Activated CD4-positive, alpha-beta T cell treated with anti-CD3 and anti-CD28 coated beads, Interleukin-2, amount 10 ng/mL, durations not matched to agents 7 days and 5 days (primary cell): Measurements from ENCODE around the gene SLC39A11. TPM values are rescaled to one million over a fixed set of nuclear protein-coding genes. Genes with fewer than 3 reads are reported as not detected.
"Not testable (repeated sequence)": the region's sequence is repeated elsewhere in the genome, so short reads cannot be mapped to it uniquely, and the experiment has no call there.

Source experiments
- CTCF ChIA-PET: fragments of 350-600 bp; sonication (Branson Sonifier 250); formaldehyde crosslinking; loops from one replicate; lab custom pipeline; 2021; ENCODE audit warnings: antibody characterized with exemption; lab: Charles Lee
- POLR2A ChIA-PET: fragments of 350-600 bp; sonication (Branson Sonifier 250); formaldehyde crosslinking; loops from one replicate; lab custom pipeline; 2021; ENCODE audit warnings: antibody characterized with exemption; lab: Charles Lee
- DNase-seq: peaks from one replicate; pipeline ENCODE4 v3.0.0-alpha.2; 2020
- H3K27ac Mint-ChIP-seq: one replicate; pipeline ENCODE4 v1.8.0; 2021; ENCODE audit warnings: mild to moderate bottlenecking, moderate library complexity, mixed read lengths
- H3K27me3 Mint-ChIP-seq: one replicate; pipeline ENCODE4 v1.8.0; 2021; ENCODE audit warnings: mixed read lengths
- H3K36me3 Mint-ChIP-seq: one replicate; pipeline ENCODE4 v1.8.0; 2021; ENCODE audit warnings: low read depth, mixed read lengths
- H3K4me1 Mint-ChIP-seq: one replicate; pipeline ENCODE4 v1.8.0; 2021; ENCODE audit warnings: mixed read lengths
- H3K4me3 Mint-ChIP-seq: one replicate; pipeline ENCODE4 v1.8.0; 2021; ENCODE audit warnings: mild to moderate bottlenecking, moderate library complexity, mixed read lengths
- H3K9me3 Mint-ChIP-seq: one replicate; pipeline ENCODE4 v1.8.0; 2021; ENCODE audit warnings: mixed read lengths
- total RNA-seq, 2 experiments: library from RNA; stranded (reverse); gene quantifications; one replicate each; pipeline ENCODE4 v1.2.3, GENCODE V29; 2021

The SLC39A11 gene
- total RNA-seq, 2 experiments from 2014 or later = 19.5 to 23.4 TPM

GRCh38 chr17:73003487-73003886 lies 89.0 kb downstream of the SLC39A11 start:
- POLR2A ChIA-PET = no interaction called here
- Mint-ChIP-seq H3K27ac (no peak overlapping the region), H3K36me3 (no peaks in the 10 kb centered on the region), H3K4me3 (no peak overlapping the region), H3K4me1 (no peaks in the 10 kb centered on the region), H3K27me3 (no peaks in the 10 kb centered on the region), H3K9me3 (no peaks in the 10 kb centered on the region)
- DNase-seq = no peak
- CTCF ChIA-PET = no interaction called here

GRCh38 chr17:73000832-73001231 lies 91.7 kb downstream of the SLC39A11 start:
- ChIA-PET CTCF (interaction anchor here (1.2 kb wide), 1 partner anchor 15 kb away, joined by 3 read pairs; no protein-coding TSS in a partner anchor), POLR2A (no interaction called here)
- peaks cover under 1% of the 10 kb centered on the region for H3K36me3 Mint-ChIP-seq
- no peak overlapping the region for H3K4me3 Mint-ChIP-seq
- H3K27me3 Mint-ChIP-seq = no peaks in the 10 kb centered on the region
- no peak overlapping the region for H3K27ac Mint-ChIP-seq
- peaks cover 12% of the 10 kb centered on the region for H3K9me3 Mint-ChIP-seq
- no peaks in the 10 kb centered on the region for H3K4me1 Mint-ChIP-seq
- DNase-seq = no peak

GRCh38 chr17:72999474-72999873 lies 93.0 kb downstream of the SLC39A11 start:
- peaks cover 15% of the 10 kb centered on the region for H3K9me3 Mint-ChIP-seq
- H3K4me1 Mint-ChIP-seq, H3K27me3 Mint-ChIP-seq, POLR2A ChIA-PET, H3K36me3 Mint-ChIP-seq, H3K4me3 Mint-ChIP-seq, H3K27ac Mint-ChIP-seq, DNase-seq, CTCF ChIA-PET: not testable (repeated sequence)

DNA sequence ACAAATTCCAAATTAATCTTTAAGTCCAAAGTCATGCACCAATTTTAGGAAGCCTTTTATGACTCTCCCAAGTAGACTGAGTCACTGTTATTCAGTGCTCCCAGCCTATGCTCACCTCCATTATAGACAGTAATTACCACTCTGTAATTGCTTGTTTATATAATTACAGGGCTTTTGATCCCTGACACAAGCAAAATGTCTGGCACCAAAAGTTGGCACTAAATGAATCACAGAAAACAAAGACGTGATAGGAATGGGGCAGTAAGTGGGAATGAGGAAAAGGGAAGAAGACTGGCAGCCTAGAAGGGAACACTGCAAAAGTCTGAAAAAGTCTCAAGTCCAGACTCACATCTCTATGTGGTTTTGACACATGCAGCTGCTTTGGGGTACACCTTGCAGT lies 94.1 kb downstream of the SLC39A11 start:
- peaks cover 15% of the 10 kb centered on the region for H3K9me3 Mint-ChIP-seq
- ChIA-PET CTCF (no interaction called here), POLR2A (no interaction called here)
- H3K4me3 Mint-ChIP-seq = no peak overlapping the region
- no peaks in the 10 kb centered on the region for H3K4me1 Mint-ChIP-seq
- no peak for DNase-seq
- H3K27ac Mint-ChIP-seq = no peak overlapping the region
- no peaks in the 10 kb centered on the region for H3K27me3 Mint-ChIP-seq
- H3K36me3 Mint-ChIP-seq = peaks cover 4% of the 10 kb centered on the region

DNA sequence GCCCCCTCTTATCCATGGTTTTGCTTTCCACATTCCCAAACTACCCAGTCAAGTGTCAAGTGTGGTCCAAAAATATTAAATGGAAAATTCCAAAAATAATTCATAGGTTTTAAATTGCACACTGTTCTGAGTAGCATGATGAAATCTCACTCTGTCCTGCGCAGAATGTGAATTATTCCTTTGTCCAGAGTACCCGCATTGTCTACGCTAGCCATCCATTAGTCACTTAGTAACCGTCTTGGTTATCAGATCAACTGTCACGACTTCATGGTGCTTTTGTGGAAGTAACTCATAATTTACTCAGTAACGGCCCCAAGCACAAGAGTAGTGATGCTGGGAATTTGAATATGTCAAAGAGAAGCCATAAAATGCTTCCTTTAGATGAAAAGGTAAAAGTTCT lies 94.9 kb downstream of the SLC39A11 start:
- Mint-ChIP-seq H3K4me3 (no peak overlapping the region), H3K27ac (no peak overlapping the region), H3K9me3 (peaks cover 15% of the 10 kb centered on the region), H3K27me3 (no peaks in the 10 kb centered on the region), H3K36me3 (peaks cover 4% of the 10 kb centered on the region), H3K4me1 (peaks cover 3% of the 10 kb centered on the region)
- ChIA-PET POLR2A (no interaction called here), CTCF (no interaction called here)
- no peak for DNase-seq

DNA sequence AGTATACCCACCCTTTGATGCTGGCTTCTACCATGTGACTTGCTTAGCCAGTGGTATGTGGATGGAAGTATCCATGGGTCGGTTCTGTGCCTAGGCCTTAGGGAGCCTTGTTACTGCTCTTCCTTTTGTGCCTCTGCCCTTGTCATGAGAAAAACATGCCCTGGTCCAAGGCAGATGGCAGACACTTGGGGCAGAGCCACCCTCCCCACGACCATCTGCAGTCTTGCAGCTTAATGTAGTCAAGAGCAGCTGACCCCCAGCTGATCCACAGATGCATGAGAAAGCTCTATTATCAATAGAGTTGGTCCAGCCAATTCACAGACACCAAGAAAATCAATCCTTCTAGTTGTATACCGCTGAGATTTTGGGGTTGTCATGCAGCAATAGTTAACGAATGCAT lies 95.7 kb downstream of the SLC39A11 start:
- Mint-ChIP-seq H3K36me3 (peaks cover 4% of the 10 kb centered on the region), H3K4me3 (no peak overlapping the region), H3K27me3 (no peaks in the 10 kb centered on the region), H3K9me3 (peaks cover 15% of the 10 kb centered on the region), H3K4me1 (peaks cover 3% of the 10 kb centered on the region), H3K27ac (no peak overlapping the region)
- POLR2A ChIA-PET = no interaction called here
- CTCF ChIA-PET = interaction anchor here (0.6 kb wide), 1 partner anchor 22 kb away, joined by 4 read pairs; no protein-coding TSS in a partner anchor
- DNase-seq = no peak

DNA sequence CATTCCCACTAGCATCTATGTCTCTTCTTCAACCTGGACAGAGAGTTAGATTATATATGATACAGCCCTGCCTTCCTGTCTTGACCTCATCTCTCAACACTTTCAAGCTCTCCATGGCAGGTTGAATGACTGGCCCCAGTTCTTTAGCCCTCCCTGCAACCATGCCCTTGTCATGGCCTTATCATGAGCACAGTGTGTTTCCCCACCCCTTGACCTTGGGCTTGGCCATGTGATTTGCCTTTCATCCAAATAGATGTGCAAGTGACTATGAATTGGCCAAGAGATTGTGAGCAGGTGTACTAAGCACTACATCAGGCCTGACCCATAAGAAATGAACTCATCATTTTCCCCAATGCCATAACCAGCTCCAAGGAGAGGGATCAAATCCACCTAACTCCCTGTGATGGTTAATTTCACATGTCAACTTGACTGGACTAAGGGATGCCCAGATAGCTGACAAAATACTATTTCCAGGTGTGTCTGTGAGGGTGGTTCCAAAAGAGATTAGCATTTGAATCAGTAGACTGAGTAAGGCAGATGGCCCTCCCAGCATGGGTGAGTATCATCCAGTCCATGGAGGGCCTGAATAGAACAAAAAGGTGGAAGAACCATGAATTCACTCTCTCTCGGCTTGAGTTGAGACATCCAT lies 97.4 kb downstream of the SLC39A11 start:
- Mint-ChIP-seq H3K27me3 (no peaks in the 10 kb centered on the region), H3K9me3 (peaks cover 15% of the 10 kb centered on the region), H3K27ac (no peak overlapping the region), H3K4me1 (peaks cover 3% of the 10 kb centered on the region), H3K36me3 (peaks cover 4% of the 10 kb centered on the region), H3K4me3 (no peak overlapping the region)
- no peak for DNase-seq
- CTCF ChIA-PET = interaction anchor here (1.8 kb wide), 1 partner anchor 29 kb away, joined by 3 read pairs; no protein-coding TSS in a partner anchor
- POLR2A ChIA-PET = no interaction called here

GRCh38 chr17:72992783-72993467 lies 99.6 kb downstream of the SLC39A11 start:
- H3K27me3 Mint-ChIP-seq, H3K36me3 Mint-ChIP-seq, H3K4me3 Mint-ChIP-seq, POLR2A ChIA-PET, CTCF ChIA-PET, H3K27ac Mint-ChIP-seq, DNase-seq, H3K4me1 Mint-ChIP-seq: not testable (repeated sequence)
- peaks cover 15% of the 10 kb centered on the region for H3K9me3 Mint-ChIP-seq

DNA sequence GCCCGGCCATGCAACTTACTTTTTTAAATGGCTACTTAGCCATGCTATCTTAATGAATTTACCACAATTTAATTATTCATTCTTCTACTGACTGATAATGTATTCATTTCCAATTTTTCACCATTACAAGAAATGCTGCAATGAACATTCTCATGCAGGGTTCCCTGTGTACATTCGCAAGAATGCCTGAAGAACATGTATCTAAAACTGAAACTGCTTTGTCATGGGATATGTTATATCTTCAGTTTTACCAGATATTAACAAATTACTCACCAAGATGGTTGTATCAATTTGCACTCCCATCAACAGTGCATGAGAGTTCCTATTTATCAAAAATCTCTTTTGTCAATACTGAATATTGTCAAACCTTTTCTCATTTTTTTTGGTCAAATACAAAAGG lies 100.8 kb downstream of the SLC39A11 start:
- no peaks in the 10 kb centered on the region for H3K27me3 Mint-ChIP-seq
- ChIA-PET CTCF (no interaction called here), POLR2A (no interaction called here)
- DNase-seq = no peak
- no peak overlapping the region for H3K4me3 Mint-ChIP-seq
- peaks cover 4% of the 10 kb centered on the region for H3K36me3 Mint-ChIP-seq
- peaks cover 10% of the 10 kb centered on the region for H3K9me3 Mint-ChIP-seq
- no peak overlapping the region for H3K27ac Mint-ChIP-seq
- peaks cover 3% of the 10 kb centered on the region for H3K4me1 Mint-ChIP-seq

GRCh38 chr17:72989074-72989610 lies 103.3 kb downstream of the SLC39A11 start:
- POLR2A ChIA-PET = no interaction called here
- Mint-ChIP-seq H3K4me1 (peaks cover 3% of the 10 kb centered on the region), H3K27ac (no peak overlapping the region)

DNA sequence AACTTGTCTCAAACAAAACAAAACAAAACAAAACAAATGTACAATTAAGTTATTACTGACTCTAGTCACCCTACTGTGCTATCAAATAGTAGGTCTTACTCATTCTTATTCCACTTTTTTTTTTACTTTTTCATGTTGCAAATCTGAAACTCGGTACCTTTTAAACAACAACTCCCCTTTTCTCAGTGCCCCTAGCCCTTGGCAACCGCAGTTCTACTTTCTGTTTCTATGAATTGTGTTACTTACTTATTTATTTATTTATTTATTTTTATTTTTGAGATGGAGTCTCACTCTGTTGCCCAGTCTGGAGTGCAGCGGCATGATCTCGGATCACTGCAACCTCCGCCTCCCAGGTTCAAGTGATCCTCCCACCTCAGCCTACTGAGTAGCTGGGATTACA lies 104.0 kb downstream of the SLC39A11 start:
- ChIA-PET POLR2A (no interaction called here), CTCF (no interaction called here)
- peaks cover 3% of the 10 kb centered on the region for H3K4me1 Mint-ChIP-seq
- H3K27ac Mint-ChIP-seq = no peak overlapping the region
- H3K36me3 Mint-ChIP-seq = no peaks in the 10 kb centered on the region
- no peaks in the 10 kb centered on the region for H3K9me3 Mint-ChIP-seq
- no peak overlapping the region for H3K4me3 Mint-ChIP-seq
- DNase-seq = no peak
- H3K27me3 Mint-ChIP-seq = no peaks in the 10 kb centered on the region

More at GRCh38 chr17:72989074-72989610, 103.3 kb downstream of the SLC39A11 start:
- Mint-ChIP-seq H3K36me3 (no peaks in the 10 kb centered on the region), H3K27me3 (no peaks in the 10 kb centered on the region), H3K4me3 (no peak overlapping the region), H3K9me3 (no peaks in the 10 kb centered on the region)
- DNase-seq = no peak
- CTCF ChIA-PET = no interaction called here

- no peaks in the 10 kb centered on the region for H3K27me3 Mint-ChIP-seq
- no peak for DNase-seq
- no peaks in the 10 kb centered on the region for H3K4me1 Mint-ChIP-seq
- ChIA-PET POLR2A (no interaction called here), CTCF (no interaction called here)
- H3K9me3 Mint-ChIP-seq = no peaks in the 10 kb centered on the region
- H3K36me3 Mint-ChIP-seq = no peaks in the 10 kb centered on the region
- H3K4me3 Mint-ChIP-seq = no peak overlapping the region
- H3K27ac Mint-ChIP-seq = no peak overlapping the region
Measured at GRCh38 chr17:72987166-72987565, 105.3 kb downstream of the SLC39A11 start.
